ENCODE measurements around the gene TMEM154. TPM values are rescaled to one million over a fixed set of nuclear protein-coding genes. Genes with fewer than 3 reads are reported as not detected.

TMEM154 gene
- polyA plus RNA-seq, 10 donors = 0.35 to 6.2 (median 1.1) TPM

Other genes with a start within 250 kb of the TMEM154 start
- gene FBXW7, start 143.9 kb downstream of the TMEM154 start, polyA plus RNA-seq (ENCODE audit: insufficient read length in 10 of 10) = 10 to 100 TPM; 19.8 to 38.0 (median 29.3) TPM
- 1 to 10 TPM in 9 of 10 donors, under 1 TPM in 1; 0.94 to 5.2 (median 3.3) TPM for gene TIGD4, start 99.7 kb upstream of the TMEM154 start, polyA plus RNA-seq (ENCODE audit: insufficient read length in 10 of 10)
- 10 to 100 TPM; 17.3 to 27.0 (median 20.9) TPM for gene ARFIP1, start 100.0 kb upstream of the TMEM154 start, polyA plus RNA-seq (ENCODE audit: insufficient read length in 10 of 10)

Data from muscle of back (tissue), 10 donors.